Epithelial cell of proximal tubule (primary cell): ENCODE results near the gene NELL1. TPM values are rescaled to one million over a fixed set of nuclear protein-coding genes. Genes with fewer than 3 reads are reported as not detected.

Source experiments
- DNase-seq: peaks from one replicate; pipeline ENCODE4 v3.0.0-alpha.2; 2011; ENCODE audit warnings: low read depth
- H3K4me3 ChIP-seq: 2 replicates; pipeline ENCODE4 v1.5.1; 2011; ENCODE audit warnings: low read depth, mild to moderate bottlenecking, low read length
- CTCF ChIP-seq: conservative IDR thresholded peaks from 2 replicates; pipeline ENCODE4 v1.5.1; 2012; ENCODE audit warnings: low read depth, mild to moderate bottlenecking, low read length
- total RNA-seq: library from RNA; depleted of rRNA; stranded (reverse); fragments of >200 nt; gene quantifications from 2 replicates; pipeline ENCODE4 v1.2.3, GENCODE V29; 2015

Gene NELL1
- total RNA-seq, 1 donor from 2014 or later, result not detected

- no peak for TF ChIP-seq CTCF
- DNase-seq, result no peak
- H3K4me3 ChIP-seq, result no peak overlapping the region
Measured at GRCh38 chr11:20676658-20677057, 7.3 kb downstream of the NELL1 start.

- no peak overlapping the region for H3K4me3 ChIP-seq
- TF ChIP-seq CTCF, result no peak
- no peak for DNase-seq
Measured at GRCh38 chr11:20688761-20689160, 19.4 kb downstream of the NELL1 start.

GRCh38 chr11:20707876-20708275 lies 38.5 kb downstream of the NELL1 start:
- H3K4me3 ChIP-seq, result no peak overlapping the region
- no peak for TF ChIP-seq CTCF
- DNase-seq, result no peak

GRCh38 chr11:20712912-20713311 lies 43.5 kb downstream of the NELL1 start:
- no peak for TF ChIP-seq CTCF
- H3K4me3 ChIP-seq, result no peak overlapping the region
- no peak for DNase-seq

- no peak overlapping the region for H3K4me3 ChIP-seq
- no peak for TF ChIP-seq CTCF
- DNase-seq, result no peak
Measured at GRCh38 chr11:20715464-20715863, 46.1 kb downstream of the NELL1 start.

GRCh38 chr11:20715931-20716330 lies 46.5 kb downstream of the NELL1 start:
- no peak overlapping the region for H3K4me3 ChIP-seq
- TF ChIP-seq CTCF, result no peak
- DNase-seq, result no peak

GRCh38 chr11:20719821-20720220 lies 50.4 kb downstream of the NELL1 start:
- no peak for TF ChIP-seq CTCF
- H3K4me3 ChIP-seq, result no peak overlapping the region
- no peak for DNase-seq
